Fibroblast of lung (primary cell): Measurements from ENCODE around the gene CSNK1D.
A peak's percentile ranks its signal among the peaks of the same experiment; 100 is the strongest.

Experiments used
- CTCF ChIP-seq, 2 donors: IDR thresholded peaks in 1 of 2; conservative IDR thresholded peaks in 1 of 2; 1 replicate in 1 of 2; 2 replicates in 1 of 2; pipeline ENCODE4 v1.5.1; 2011 to 2012; ENCODE audit warnings: low read length in 2 of 2, control low read depth in 1 of 2, inconsistent platforms in 1 of 2, low read depth in 1 of 2, mild to moderate bottlenecking in 1 of 2
- EZH2 ChIP-seq: IDR thresholded peaks from 2 replicates; pipeline ENCODE4 v1.5.1; 2012; ENCODE audit warnings: low read length, control low read depth, mild to moderate bottlenecking; ENCODE audit errors: missing control alignments

DNA sequence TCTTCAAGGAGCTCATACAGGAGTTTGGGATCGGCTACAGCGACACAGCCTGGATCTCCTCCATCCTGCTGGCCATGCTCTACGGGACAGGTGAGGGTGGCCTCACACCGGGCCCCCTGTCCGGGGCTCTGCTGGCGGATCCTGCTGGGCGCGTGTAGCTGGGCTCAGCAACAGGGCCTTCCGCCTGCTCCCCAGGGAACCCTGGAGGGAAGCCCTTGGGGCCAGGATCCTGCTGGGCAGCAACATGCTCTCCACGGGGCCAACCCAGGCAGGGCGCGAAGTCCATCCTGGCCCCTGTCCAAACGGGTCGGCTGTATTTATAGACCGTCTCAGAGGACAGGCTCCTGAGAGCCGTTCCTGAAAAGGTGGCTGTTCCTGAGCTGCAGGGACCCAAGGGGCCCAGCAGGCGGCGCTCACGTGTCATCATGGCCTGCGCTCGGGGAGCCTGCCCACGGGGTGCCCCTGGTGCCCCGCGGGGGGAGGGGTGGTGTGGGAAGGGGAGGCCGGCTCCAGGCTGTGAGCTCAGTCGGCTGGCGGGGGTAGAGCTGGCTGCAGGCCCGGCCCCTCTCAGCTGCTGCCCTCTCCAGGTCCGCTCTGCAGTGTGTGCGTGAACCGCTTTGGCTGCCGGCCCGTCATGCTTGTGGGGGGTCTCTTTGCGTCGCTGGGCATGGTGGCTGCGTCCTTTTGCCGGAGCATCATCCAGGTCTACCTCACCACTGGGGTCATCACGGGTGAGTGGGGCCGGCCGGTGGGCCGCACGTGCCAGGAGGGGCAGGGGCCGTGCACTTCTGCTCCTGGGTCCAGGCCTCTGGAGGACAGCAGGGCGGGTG lies 37.1 kb downstream of the CSNK1D start:
- TF ChIP-seq EZH2 (no peak), CTCF (conservative IDR thresholded peaks at IDR 0.05 in 1 of 2, IDR thresholded peaks at IDR 0.05 in 1 of 2; ENCODE audit: low read depth in 1 of 2, low read length in 2 of 2) (peak; percentile 80)
